Measurements from ENCODE around the gene FAM185A.

DNA sequence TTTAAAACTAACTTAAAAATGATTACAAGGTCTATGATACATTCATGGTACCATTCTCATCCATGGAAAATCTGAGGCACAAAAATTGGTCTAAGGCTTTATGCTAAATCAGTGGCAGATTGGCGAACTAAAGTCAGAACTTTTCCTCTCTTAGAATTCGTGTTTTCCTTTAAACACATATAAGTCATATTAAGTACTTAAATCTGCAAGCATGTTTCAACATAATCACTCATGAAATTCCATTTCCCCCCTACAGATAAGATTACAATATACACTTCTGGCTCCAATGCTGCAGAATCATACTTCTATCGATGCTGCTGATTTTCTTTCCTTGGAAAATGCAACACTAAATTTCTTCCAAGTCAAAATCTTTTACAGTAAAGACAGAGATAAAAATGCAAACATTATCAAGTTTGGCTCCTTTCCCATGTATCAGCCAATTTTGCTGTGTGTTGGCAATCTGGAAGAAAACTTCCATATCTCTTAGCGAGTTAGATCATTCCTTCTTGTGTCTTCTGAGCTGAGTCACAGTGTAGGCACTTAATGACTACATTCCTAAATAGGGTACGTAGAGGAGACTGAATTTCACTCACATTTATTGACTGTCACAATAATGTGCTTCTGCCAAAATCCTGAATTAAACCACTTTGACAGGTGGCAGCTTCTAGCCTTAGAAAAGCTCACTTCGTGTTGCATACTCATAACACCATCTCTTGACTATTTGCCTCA lies 87.6 kb downstream of the FAM185A start:
- TF ChIP-seq CTCF (IDR thresholded peaks at IDR 0.05) (no peak), POLR2A (IDR thresholded peaks at IDR 0.05) (no peak), POLR2AphosphoS5 (IDR thresholded peaks at IDR 0.05) (no peak)
